HepG2 (cell line): ENCODE measurements around the gene RUVBL2. TPM values are rescaled to one million over a fixed set of nuclear protein-coding genes. Genes with fewer than 3 reads are reported as not detected.

ENCODE experiments used
- BHLHE40 ChIP-seq: IDR thresholded peaks from 2 replicates; pipeline ENCODE4 v1.6.1; 2011; ENCODE audit warnings: low read length, improper control_type of control experiment
- ETV5 ChIP-seq: IDR thresholded peaks from 2 replicates; pipeline ENCODE4 v1.6.1; 2018; ENCODE audit warnings: missing biosample characterization, missing genetic modification reagents, inconsistent platforms, borderline replicate concordance
- HNRNPH1 ChIP-seq: fragments of 200-400 bp; formaldehyde crosslinking; optimal IDR thresholded peaks from 2 replicates; pipeline ENCODE3; 2017; ENCODE audit warnings: mild to moderate bottlenecking, low read depth, low read length
- MED8 ChIP-seq: sonication (generic); formaldehyde crosslinking; IDR thresholded peaks from 2 replicates; pipeline ENCODE4 v1.8.1; 2023; ENCODE audit warnings: mild to moderate bottlenecking, missing genetic modification reagents; ENCODE audit not compliant: insufficient replicate concordance
- NRL ChIP-seq: sonication (generic); formaldehyde crosslinking; IDR thresholded peaks from 2 replicates; pipeline ENCODE4 v1.5.0; 2020; ENCODE audit warnings: missing genetic modification reagents, mild to moderate bottlenecking, moderate library complexity, borderline replicate concordance
- PAF1 ChIP-seq: IDR thresholded peaks from 2 replicates; pipeline ENCODE4 v1.6.1; 2016; ENCODE audit warnings: missing genetic modification reagents, missing compliant biosample characterization
- PATZ1 ChIP-seq: sonication (generic); formaldehyde crosslinking; IDR thresholded peaks from 2 replicates; pipeline ENCODE4 v1.4.0; 2020; ENCODE audit warnings: missing genetic modification reagents
- SALL2 ChIP-seq: sonication (generic); formaldehyde crosslinking; IDR thresholded peaks from 2 replicates; pipeline ENCODE4 v1.8.1; 2023; ENCODE audit warnings: mild to moderate bottlenecking, missing genetic modification reagents, inconsistent platforms
- TRIM22 ChIP-seq: fragments of 450-650 bp; IDR thresholded peaks from 2 replicates; pipeline ENCODE4 v1.6.1; 2017
- ZBTB21 ChIP-seq: sonication (generic); formaldehyde crosslinking; IDR thresholded peaks from 2 replicates; pipeline ENCODE4 v1.4.0; 2020; ENCODE audit warnings: missing genetic modification reagents
- ZFP36L1 ChIP-seq: sonication (generic); formaldehyde crosslinking; IDR thresholded peaks from 2 replicates; pipeline ENCODE4 v1.8.0; 2022; ENCODE audit warnings: mild to moderate bottlenecking, missing genetic modification reagents, moderate library complexity
- ZNF33A ChIP-seq: sonication (generic); formaldehyde crosslinking; IDR thresholded peaks from 2 replicates; pipeline ENCODE4 v1.5.1; 2020; ENCODE audit warnings: missing genetic modification reagents, mild to moderate bottlenecking, moderate library complexity, borderline replicate concordance
- ZNF510 ChIP-seq: sonication (generic); formaldehyde crosslinking; IDR thresholded peaks from 2 replicates; pipeline ENCODE4 v1.4.0; 2020; ENCODE audit warnings: low read depth, mild to moderate bottlenecking, missing genetic modification reagents
- ZNF761 ChIP-seq: sonication (generic); formaldehyde crosslinking; conservative IDR thresholded peaks from 2 replicates; pipeline ENCODE4 v1.4.0; 2020; ENCODE audit warnings: mild to moderate bottlenecking, missing genetic modification reagents
- ZNF883 ChIP-seq: sonication (generic); formaldehyde crosslinking; IDR thresholded peaks from 2 replicates; pipeline ENCODE4 v1.5.1; 2020; ENCODE audit warnings: mild to moderate bottlenecking, missing genetic modification reagents; ENCODE audit errors: not compliant biosample characterization
- ZSCAN20 ChIP-seq: sonication (generic); formaldehyde crosslinking; IDR thresholded peaks from 2 replicates; pipeline ENCODE4 v1.4.0; 2020; ENCODE audit warnings: missing genetic modification reagents, mild to moderate bottlenecking, borderline replicate concordance
- polyA plus RNA-seq, 8 experiments: library from polyadenylated mRNA; depleted of rRNA in 3 of 8; stranded (reverse) in 7 of 8; unstranded in 1 of 8; fragments of >200 nt; fragmentation: Illumina TruSeq in 4 of 8; extraction: Trizol in 4 of 8; gene quantifications; 2 replicates each; pipeline versions ENCODE4 v1.2.1 to v1.2.3, GENCODE V29; 2011 to 2016; ENCODE audit warnings: low read depth in 4 of 8, missing spikeins in 1 of 8, mixed read lengths in 1 of 8; ENCODE audit not compliant: insufficient read depth in 1 of 8
- total RNA-seq, 5 experiments: library from RNA; depleted of rRNA; stranded (reverse); fragments of >200 nt; fragmentation: Illumina TruSeq; extraction: Trizol; gene quantifications; 2 replicates each; pipeline ENCODE4 v1.2.3, GENCODE V29; 2016; ENCODE audit warnings: low read depth in 1 of 5
- TF ChIP-seq, protein P1 (sequence below): sonication (generic); formaldehyde crosslinking; IDR thresholded peaks from 2 replicates; pipeline ENCODE4 v1.5.1; 2020; ENCODE audit warnings: mild to moderate bottlenecking, missing genetic modification reagents
- TF ChIP-seq, protein P2 (sequence below): sonication (generic); formaldehyde crosslinking; IDR thresholded peaks from 2 replicates; pipeline ENCODE4 v1.9.0; 2021; ENCODE audit warnings: missing genetic modification reagents, mild to moderate bottlenecking, borderline replicate concordance
- TF ChIP-seq, protein P3 (sequence below): sonication (generic); formaldehyde crosslinking; IDR thresholded peaks from 2 replicates; pipeline ENCODE4 v1.9.0; 2021; ENCODE audit warnings: missing genetic modification reagents, mild to moderate bottlenecking, borderline replicate concordance

The RUVBL2 gene
- total and polyA plus RNA-seq, 2 of the 13 experiments (the other 11 are each of a cell fraction or from before 2014, with no cell fraction given) = 120 to 122 TPM

GRCh38 chr19:48961051-48961649 is 32.5 kb upstream of the RUVBL2 start (continued):
- TF ChIP-seq, protein P1, sequence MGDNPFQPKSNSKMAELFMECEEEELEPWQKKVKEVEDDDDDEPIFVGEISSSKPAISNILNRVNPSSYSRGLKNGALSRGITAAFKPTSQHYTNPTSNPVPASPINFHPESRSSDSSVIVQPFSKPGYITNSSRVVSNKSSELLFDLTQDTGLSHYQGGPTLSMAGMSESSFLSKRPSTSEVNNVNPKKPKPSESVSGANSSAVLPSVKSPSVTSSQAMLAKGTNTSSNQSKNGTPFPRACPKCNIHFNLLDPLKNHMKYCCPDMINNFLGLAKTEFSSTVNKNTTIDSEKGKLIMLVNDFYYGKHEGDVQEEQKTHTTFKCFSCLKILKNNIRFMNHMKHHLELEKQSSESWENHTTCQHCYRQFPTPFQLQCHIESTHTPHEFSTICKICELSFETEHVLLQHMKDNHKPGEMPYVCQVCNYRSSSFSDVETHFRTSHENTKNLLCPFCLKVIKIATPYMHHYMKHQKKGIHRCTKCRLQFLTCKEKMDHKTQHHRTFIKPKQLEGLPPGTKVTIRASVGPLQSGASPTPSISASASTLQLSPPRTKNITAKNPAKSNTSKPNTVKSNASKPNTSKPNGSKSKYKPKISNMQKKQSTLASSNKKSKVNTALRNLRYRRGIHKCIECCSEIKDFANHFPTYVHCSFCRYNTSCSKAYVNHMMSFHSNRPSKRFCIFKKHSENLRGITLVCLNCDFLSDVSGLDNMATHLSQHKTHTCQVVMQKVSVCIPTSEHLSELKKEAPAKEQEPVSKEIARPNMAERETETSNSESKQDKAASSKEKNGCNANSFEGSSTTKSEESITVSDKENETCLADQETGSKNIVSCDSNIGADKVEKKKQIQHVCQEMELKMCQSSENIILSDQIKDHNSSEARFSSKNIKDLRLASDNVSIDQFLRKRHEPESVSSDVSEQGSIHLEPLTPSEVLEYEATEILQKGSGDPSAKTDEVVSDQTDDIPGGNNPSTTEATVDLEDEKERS = peak; percentile 28; the same call in 1 of the 2 replicates
- TF ChIP-seq HNRNPH1 = no peak
- TF ChIP-seq ZNF761 (CRISPR knock-in tag) = no peak
- no peak for TF ChIP-seq ZBTB21 (CRISPR knock-in tag)
- no peak for TF ChIP-seq ZSCAN20 (CRISPR knock-in tag)
- TF ChIP-seq SALL2 = no peak
- no peak for TF ChIP-seq TRIM22
- no peak for TF ChIP-seq ZNF510 (CRISPR knock-in tag)
- TF ChIP-seq PATZ1 = no peak
- TF ChIP-seq, protein P2, sequence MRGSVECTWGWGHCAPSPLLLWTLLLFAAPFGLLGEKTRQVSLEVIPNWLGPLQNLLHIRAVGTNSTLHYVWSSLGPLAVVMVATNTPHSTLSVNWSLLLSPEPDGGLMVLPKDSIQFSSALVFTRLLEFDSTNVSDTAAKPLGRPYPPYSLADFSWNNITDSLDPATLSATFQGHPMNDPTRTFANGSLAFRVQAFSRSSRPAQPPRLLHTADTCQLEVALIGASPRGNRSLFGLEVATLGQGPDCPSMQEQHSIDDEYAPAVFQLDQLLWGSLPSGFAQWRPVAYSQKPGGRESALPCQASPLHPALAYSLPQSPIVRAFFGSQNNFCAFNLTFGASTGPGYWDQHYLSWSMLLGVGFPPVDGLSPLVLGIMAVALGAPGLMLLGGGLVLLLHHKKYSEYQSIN (CRISPR knock-in tag) = no peak
- no peak for TF ChIP-seq MED8
- TF ChIP-seq, protein P3, sequence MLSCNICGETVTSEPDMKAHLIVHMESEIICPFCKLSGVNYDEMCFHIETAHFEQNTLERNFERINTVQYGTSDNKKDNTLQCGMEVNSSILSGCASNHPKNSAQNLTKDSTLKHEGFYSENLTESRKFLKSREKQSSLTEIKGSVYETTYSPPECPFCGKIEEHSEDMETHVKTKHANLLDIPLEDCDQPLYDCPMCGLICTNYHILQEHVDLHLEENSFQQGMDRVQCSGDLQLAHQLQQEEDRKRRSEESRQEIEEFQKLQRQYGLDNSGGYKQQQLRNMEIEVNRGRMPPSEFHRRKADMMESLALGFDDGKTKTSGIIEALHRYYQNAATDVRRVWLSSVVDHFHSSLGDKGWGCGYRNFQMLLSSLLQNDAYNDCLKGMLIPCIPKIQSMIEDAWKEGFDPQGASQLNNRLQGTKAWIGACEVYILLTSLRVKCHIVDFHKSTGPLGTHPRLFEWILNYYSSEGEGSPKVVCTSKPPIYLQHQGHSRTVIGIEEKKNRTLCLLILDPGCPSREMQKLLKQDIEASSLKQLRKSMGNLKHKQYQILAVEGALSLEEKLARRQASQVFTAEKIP (CRISPR knock-in tag) = no peak
- no peak for TF ChIP-seq ETV5 (CRISPR knock-in tag)
- no peak for TF ChIP-seq ZNF33A (CRISPR knock-in tag)
- no peak for TF ChIP-seq PAF1
- no peak for TF ChIP-seq ZNF883 (CRISPR knock-in tag)
- TF ChIP-seq NRL = no peak
- no peak for TF ChIP-seq ZFP36L1 (CRISPR knock-in tag)
- TF ChIP-seq BHLHE40 = no peak
